ENCODE results near the gene ADSS2.
A peak's percentile ranks its signal among the peaks of the same experiment; 100 is the strongest.
"Not testable (repeated sequence)": the region's sequence is repeated elsewhere in the genome, so short reads cannot be mapped to it uniquely, and the experiment has no call there.

Gene ADSS2

DNA sequence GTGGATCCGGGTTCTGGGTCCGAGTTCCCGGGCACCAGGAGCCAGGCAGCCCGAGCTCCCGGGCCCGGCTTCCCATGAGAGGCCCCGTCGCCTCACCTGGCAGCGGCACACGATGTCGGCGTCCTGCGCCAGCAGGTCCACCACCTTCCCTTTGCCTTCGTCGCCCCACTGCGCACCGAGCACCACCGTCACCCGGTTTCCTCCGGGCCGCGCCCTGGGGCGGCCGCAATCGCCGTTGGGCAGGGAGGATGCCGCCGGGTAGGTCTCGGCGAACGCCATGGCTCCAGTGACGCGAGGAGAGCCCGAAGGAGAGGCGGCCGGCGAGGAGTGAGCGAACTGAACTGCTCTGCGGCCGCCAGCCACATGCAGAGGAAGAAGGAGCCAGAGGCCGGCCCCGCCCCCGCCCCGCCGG is at the start of gene ADSS2:
Gene ADSS2, minus strand, starts transcription at position 371 of the 412 bp plus-strand sequence. Its CDS starts 92 bp downstream, at position 279.
- DNase-seq (ENCODE audit: low read depth, low spot score), result no peak

DNA sequence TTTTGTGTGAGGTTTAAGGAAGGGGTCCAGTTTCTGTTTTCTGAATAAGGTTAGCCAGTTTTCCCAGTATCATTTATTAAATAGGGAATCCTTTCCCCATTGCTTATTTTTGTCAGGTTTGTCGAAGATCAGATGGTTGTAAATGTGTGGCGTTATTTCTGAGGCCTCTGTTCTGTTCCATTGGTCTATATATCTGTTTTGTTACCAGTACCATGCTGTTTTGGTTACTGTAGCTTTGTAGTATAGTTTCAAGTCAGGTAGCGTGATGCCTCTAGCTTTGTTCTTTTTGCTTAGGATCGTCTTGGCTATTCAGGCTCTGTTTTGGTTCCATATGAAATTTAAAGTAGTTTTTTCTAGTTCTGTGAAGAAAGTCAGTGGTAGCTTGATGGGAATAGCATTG is 48.8 kb upstream of the ADSS2 start:
- not testable (repeated sequence) for DNase-seq (ENCODE audit: low read depth, low spot score)

DNA sequence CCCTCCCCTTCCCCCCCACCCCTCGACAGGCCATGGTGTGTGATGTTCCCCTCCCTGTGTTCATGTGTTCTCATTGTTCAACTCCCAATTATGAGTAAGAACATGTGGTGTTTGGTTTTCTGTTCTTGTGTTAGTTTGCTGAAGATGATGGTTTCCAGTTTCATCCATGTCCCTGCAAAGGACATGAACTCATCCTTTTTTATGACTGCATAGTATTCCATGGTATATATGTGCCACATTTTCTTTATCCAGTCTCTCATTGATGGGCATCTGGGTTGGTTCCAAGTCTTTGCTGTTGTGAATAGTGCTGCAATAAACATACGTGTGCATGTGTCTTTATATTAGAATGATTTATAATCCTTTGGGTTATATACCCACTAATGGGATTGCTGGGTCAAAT is 47.8 kb upstream of the ADSS2 start:
- not testable (repeated sequence) for DNase-seq (ENCODE audit: low read depth, low spot score)

DNA sequence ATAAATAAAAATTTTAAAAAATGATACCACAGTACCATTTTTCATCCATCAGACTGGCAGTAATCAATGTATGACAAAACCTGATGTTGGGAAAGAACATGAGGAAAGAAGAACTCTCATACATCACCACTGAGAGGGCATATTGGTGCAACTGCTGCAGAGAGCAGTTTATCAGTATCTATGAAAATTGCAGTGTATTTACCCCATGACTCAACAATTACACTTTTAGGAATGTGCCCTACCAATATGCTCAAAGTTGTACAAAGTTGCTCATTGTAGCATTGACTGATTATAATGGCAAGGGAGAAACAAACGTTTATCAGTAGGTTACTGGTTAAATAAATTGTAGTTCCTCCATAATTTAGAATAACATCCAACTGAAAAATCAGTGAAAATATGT is 46.1 kb upstream of the ADSS2 start:
- no peak for DNase-seq (ENCODE audit: low read depth, low spot score)

DNA sequence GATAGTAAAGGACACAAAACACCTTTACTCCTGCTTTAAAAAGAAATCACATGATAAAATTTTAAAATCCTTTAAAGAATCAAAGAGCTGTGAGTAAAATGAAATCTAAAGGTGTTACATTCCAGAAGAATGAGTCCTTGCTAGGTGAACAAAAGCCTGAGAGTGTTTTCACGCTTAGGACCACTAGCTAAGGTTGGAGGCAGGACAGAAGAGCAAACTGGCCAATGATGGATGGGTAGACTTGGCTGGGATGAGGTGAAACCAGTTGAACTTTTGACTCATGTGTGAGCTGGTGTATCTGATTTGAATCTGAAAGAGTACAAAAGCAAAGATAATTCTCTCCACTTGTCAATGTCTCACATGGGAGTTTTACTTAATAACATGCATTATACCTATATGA is 44.5 kb upstream of the ADSS2 start:
- no peak for DNase-seq (ENCODE audit: low read depth, low spot score)

DNA sequence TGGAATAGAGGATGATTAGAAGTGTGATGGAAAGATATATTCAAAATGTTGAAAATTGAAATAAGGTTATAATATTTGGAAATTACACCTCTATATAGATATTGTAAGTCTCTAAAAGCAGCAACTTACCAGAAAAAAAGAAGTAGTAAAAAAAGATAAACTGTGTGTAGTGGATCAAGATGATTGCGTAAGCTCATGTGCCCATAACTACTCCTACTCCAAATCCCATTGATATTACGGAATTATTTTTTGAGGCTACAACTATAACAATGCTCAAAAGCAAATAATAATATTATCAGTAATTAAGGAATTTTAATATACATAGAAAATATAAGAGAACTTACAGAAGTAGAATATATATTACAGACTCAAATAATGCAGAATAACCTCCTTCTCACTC is 42.9 kb upstream of the ADSS2 start:
- no peak for DNase-seq (ENCODE audit: low read depth, low spot score)

DNA sequence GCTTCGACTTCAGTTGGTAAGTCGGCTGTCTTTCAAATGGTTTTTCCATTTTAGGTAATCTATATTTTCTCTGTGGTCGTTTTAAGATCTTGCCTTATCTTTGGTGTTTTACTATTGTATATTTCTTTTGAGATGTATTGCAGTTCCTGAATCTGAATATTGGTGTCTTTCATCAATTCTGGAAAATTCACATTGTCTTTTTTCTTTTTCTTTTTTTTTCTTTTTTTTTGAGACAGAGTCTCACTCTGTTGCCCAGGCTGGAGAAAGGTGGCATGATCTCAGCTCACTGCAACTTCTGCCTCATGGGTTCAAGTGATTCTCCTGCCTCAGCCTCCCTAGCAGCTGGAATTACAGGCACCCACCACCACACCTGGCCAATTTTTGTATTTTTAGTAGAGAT is 33.3 kb upstream of the ADSS2 start:
- DNase-seq (ENCODE audit: low read depth, low spot score), result not testable (repeated sequence)

DNA sequence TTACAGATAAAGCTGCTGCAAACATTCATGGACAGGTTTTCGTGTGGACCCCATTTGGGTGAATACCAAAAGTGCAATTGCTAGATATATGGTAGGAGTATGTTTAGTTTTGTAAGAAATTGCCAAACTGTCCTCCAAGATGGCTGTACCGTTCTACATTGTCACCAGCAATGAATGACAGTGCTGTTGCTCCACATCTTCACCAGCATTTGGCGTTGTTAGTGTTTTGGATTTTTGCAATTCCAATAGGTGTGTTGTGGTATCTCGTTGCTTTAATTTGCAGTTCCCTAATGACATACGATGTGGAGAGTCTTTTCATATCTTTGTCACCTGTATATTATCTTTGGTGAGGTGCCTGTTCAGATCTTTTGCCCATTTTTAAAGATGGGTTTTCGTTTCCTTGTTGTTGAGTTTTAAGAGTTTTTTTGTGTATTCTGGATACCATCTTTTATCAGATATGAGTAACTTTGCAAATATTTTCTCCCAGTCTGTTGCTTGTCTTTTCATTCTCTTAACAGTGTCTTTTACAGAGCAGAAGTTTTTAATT is 21.4 kb upstream of the ADSS2 start:
- no peak for DNase-seq (ENCODE audit: low read depth, low spot score)

DNA sequence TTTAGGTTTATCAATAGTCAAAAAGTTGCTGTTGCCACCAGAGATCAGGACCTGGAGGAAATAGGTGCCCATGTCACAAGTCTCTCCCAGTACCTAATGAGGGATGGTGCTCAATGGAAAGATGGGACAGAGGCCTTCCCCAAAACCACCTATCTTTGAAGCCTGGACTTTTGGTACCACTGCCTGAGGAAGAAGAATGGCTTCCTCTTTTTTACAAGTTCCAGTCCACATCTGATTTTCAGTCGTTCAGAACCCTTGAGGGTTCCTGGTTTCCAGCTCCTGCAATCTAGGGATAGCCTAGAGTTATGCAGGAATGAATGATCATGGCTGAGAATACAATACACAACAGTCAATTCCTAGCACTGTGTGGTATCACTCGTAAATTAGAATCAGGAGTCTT is 15.0 kb upstream of the ADSS2 start:
- no peak for DNase-seq (ENCODE audit: low read depth, low spot score)

DNA sequence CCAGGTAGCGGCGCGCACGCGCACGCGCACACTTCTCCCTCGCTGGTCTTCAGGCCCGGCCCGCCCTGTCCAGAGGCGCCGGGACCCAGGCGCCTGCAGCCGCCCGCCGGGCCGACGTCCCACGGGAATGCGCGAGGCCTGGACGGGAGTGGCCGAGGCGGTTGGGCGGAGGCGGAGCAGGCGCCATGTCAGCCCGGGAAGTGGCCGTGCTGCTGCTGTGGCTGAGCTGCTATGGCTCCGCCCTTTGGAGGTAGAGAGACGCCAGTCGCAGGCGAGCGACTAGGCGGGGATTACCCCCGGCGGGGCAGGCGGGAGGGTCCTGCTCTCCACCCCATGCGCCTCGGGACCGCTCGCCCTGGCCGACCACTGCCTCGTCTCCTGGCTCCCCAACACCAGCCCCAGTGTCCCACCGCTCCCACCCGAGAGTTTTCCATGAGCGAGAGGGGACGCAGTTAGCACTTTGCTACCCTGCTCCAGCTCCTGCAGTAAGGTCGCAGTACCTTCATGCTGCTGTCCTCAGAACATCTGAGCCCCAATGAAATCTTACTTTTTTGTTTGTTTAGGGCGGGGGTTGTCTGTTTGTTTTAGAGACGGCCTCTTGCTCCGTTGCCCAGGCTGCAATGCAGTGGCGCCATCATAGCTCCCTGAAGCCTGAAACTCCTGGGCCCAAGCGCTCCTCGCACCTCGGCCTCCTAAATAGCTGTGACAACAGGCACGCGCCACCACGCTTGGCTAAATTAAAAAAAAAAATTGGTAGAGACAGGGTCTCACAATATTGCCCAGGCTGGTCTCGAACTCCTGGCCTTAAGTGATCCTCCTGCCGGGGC is 9.7 kb upstream of the ADSS2 start, which contains the start of gene CATSPERE:
Gene CATSPERE, plus strand, starts transcription at position 29 of the 827 bp plus-strand sequence. Its CDS starts 157 bp downstream, at position 186.
- DNase-seq (ENCODE audit: low read depth, low spot score), result peak; percentile 41

DNA sequence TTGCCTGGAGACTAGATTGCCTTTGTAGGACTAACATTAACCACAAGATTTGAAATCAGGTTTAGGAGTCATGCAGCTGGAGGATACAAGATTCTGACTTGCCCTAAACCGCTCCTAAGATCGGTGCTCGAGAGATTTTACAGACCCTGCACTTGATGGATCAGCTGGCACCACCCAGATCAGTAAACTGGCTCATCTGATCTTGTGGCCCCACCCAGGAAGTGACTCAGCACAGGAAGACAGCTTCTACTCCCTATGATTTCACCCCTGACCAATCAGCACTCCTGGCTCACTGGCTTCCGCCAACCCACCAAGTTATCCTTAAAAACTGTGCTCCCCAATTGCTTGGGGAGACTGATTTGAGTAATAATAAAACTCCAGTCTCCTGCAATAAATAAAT is 8.5 kb upstream of the ADSS2 start:
- DNase-seq (ENCODE audit: low read depth, low spot score), result no peak

DNA sequence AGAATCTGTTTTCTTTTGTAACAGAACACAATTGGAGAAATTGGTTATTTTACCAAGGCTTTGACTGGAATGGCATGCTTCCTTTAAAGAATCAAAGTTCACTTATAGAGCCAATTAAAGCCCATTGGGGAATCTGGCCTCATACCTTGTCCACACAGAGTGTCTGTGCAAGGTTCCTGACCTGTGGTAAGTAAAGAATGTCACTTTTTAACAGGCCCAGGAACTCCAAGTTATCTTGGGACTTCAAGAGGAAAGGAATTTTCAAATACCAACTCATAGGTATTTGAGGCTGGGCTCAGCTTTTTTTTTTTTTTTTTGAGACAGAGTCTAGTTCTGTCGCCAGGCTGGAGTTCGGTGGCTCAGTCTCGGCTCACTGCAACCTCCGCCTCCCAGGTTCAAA is 7.1 kb upstream of the ADSS2 start:
- no peak for DNase-seq (ENCODE audit: low read depth, low spot score)

DNA sequence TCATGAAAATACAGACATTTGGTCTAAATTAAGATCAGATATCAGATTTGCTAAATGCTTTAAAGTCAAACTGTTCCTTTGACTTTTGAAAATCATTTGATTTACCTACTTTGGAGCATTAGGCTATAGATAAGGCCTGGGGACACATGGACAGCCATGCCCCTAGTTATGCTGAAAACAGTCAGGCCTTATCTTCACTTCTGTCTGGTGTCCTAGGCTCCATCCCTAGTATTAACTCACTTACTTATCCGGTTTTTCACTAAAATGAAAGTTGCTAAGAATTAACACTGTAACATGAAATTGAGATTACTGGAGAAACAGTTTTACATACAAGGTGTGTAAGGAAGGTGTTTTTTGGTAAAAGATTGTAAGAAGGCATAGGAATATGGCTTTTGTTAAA is 4.9 kb upstream of the ADSS2 start:
- no peak for DNase-seq (ENCODE audit: low read depth, low spot score)

DNA sequence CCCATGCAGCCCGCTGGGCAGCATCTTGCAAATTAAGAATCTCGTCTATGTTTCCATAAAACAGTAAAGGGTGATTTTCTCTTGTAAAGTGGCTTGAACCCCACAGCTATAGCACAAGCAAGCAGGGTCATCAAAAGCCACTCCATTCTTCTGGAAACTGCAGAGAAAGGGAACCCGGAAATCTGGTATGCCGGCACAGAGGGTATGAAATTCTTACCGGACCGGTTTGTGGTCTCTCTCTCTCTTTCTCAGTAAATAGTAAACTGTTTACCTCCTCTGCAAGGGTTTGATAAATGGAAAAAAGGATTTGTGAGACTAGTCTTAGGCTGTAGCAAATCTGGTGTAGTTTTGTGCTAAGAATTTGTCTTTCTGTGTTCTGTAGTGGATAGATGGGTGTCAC is 2.7 kb upstream of the ADSS2 start:
- DNase-seq (ENCODE audit: low read depth, low spot score), result no peak

DNA sequence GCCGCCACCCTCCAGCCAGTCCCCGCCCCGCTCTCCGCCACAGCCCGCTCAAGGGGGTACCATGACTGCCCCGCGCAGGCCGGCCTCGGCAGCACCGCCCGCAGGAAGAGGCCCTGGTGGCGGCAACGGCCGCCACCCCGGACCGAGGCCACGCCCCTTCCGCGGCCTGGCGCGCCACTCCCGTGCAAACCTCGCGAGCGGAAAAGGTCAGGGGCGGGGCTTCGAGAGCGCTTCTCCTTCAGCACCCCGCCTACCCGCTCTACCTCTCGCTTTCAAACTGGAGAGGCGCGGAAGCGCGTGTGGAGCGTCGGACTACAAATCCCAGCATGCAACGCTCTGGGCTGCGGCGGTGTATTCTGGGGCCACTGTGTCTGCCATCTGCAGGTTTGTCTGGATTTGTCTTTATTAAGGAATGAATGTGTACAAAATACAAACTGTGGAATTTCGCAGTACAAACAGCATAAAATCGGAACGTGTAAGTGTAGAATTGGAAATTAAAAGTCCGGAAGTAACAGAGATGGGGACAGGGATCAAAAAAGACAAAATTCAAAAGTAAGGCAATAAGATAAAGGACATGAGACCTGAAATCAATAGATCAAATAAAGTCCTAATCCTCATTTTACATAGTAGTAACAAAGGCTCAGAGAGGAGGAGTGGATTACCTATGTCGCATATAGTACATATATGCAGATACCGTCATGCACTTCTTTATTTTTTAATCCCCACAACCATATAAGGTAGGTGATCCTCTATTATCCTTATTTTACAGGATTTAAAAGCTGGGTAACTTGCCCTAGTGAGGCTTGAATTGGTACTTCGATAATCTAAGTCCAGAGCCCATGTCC is 464 bp upstream of the ADSS2 start:
- peak; percentile 98 for DNase-seq (ENCODE audit: low read depth, low spot score)

DNA sequence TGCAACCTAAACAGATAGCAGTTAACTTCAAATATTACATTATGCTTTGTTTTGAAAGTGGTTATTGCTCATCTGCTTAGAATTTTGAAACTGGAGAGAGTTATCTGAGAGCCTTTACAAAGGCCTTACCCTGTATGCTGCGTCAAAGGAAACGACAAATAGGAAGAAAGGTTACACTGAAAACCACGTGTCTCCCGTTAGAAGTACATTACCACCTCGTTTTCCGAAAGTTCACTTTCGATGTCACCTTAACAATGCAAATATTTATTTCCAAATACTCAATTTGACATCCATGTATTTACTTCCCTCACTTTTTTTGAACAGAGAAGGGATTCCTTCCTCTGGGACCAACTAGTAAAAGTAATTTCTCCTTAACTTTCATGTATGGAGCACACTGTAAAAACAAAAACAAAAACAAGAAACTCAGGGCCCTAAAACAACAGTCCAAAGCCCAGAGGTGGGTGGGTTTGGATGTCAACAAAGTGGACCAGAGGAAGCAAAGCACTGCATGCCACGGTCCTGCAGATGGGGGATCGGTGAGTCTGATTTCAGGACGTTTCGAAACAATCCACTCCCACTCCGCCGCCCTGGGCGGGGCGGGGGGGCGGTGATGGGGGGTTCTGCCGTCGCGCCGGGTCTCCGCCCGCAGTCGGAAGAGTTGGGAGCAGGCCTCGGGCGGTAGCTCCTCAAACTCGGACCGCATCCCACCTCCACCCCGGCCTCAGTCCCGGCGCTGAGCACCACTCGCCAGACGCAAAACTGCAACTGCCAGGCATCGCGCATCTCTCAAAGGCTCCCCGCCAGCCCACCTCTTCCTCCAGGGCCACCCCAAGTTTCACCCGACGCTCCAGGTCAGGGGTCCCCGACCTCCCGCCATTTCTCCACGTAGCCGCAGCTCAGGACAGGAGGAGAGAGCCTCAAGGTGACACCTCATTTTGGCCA is 841 bp downstream of the ADSS2 start:
- peak; percentile 23 for DNase-seq (ENCODE audit: low read depth, low spot score)

DNA sequence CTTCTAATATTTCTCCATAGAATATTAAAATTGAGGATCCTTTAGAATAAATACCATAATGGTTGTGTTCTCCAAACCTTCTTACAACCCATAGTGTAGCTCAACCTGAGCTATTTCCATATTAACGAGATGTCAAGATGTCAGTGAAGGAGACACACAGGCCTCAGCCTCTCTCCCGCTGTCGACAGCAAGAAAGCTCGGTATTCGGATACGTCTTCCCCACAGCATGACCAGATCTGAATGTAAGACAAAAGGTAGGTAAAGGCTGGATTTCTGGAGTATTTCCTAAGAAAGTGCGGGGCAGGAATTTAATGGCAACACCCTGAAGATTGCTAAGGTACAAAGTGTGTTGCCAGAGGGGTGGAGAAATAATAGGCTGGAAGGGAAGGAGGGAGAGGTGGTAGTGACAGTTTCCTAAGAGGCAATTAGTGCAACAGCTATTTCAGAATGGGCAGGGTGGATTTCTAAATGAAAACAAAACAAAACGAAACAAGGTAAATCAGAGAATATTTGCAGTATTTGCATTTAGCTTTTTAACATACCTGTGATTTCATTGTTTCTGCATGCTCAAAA is 1.7 kb downstream of the ADSS2 start:
- no peak for DNase-seq (ENCODE audit: low read depth, low spot score)

DNA sequence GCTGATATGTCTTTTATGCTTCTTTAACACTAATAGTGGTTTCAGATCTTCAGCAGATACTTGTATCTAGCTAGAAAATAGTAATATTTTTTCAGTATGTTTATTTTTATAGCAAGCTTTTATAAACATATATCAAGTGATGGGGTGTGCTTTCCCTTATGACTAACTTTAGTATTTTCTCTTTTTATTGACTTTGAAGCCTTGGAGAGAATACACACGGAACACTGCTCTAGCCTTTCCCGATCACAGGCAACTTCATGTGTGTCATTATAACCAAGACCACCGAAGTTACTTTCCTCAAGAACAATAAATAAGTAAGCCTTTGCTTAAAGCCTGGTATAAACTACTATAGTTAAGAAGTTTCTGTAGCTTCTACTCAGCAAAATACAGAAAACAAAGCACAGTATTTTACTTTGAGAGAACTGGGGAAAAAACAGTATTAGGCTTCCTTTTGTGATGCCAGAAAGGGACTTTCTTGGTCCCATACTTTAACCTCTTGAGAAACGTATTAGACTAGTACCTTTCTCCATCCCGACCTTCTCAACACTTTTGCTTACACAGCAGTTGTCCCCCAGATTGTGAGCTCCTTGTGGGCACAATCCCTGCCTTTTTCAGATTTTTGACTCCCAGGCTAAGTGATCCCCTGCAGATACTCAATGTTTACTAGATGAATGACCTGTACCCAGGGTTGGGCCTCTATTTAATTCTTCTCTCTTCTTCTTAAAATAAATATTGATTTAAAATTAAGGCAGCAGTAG is 3.3 kb downstream of the ADSS2 start:
- DNase-seq (ENCODE audit: low read depth, low spot score), result no peak

DNA sequence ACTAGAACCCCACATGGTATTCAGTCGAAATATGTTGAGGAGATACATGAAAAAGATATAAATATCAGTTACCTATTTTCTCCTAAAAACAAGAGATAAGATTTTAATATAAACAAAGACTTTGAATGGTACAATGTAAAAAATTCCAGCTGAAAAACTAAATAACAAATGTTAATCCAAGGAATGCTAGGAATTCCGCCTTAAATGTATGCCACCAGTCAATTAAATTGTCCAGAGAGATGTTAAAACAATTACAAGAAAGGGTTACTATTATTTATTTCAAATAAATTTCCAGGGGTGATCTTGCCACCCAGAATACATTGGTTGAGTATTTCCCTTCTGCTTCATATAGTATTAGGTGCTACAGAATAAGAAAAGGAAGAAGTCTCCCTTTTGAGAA is 4.2 kb downstream of the ADSS2 start:
- DNase-seq (ENCODE audit: low read depth, low spot score), result no peak

DNA sequence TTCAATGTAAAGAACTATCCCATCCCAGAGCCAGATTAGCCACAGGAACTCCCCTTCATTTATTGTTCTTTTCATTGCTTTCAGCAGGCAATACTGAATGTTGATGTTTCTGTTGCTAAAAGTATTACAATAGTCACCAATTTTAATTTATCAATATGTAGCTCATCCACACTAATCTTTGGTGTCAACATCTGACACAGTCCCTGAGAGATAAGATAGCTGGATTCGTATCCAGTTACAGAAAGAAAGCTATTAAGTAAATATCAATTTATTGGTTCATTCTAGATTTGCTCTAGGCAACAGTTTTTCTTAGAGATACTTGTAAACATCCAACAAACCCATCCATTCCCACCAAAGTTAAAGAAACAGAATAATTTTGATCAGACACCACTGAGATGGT is 4.7 kb downstream of the ADSS2 start:
- no peak for DNase-seq (ENCODE audit: low read depth, low spot score)

Measured in activated CD4-positive, CD25-positive, alpha-beta regulatory T cell treated with anti-CD3 and anti-CD28 coated beads, Interleukin-2, amount 50 U/mL, for 16 hours (primary cell).